GM18907 (cell line): ENCODE results near the gene ZSWIM3.
"Not testable (repeated sequence)": the region's sequence is repeated elsewhere in the genome, so short reads cannot be mapped to it uniquely, and the experiment has no call there.

ENCODE experiments used
- ATAC-seq: cut with Tn5 transposase; IDR thresholded peaks from one replicate; pipeline ENCODE4 v1.9.1; 2021; ENCODE audit warnings: mild to moderate bottlenecking, moderate library complexity; ENCODE audit not compliant: unreplicated experiment

The ZSWIM3 gene

GRCh38 chr20:45859916-45860315 lies 2.5 kb downstream of the ZSWIM3 start:
- ATAC-seq = no peak

- no peak for ATAC-seq
Observed at GRCh38 chr20:45860560-45861220, 3.3 kb downstream of the ZSWIM3 start.

- no peak for ATAC-seq
Observed at GRCh38 chr20:45861221-45862075, 4.0 kb downstream of the ZSWIM3 start.

GRCh38 chr20:45863543-45864470 lies 6.4 kb downstream of the ZSWIM3 start:
- ATAC-seq = no peak

- no peak for ATAC-seq
Observed at GRCh38 chr20:45866454-45866853, 9.0 kb downstream of the ZSWIM3 start.

DNA sequence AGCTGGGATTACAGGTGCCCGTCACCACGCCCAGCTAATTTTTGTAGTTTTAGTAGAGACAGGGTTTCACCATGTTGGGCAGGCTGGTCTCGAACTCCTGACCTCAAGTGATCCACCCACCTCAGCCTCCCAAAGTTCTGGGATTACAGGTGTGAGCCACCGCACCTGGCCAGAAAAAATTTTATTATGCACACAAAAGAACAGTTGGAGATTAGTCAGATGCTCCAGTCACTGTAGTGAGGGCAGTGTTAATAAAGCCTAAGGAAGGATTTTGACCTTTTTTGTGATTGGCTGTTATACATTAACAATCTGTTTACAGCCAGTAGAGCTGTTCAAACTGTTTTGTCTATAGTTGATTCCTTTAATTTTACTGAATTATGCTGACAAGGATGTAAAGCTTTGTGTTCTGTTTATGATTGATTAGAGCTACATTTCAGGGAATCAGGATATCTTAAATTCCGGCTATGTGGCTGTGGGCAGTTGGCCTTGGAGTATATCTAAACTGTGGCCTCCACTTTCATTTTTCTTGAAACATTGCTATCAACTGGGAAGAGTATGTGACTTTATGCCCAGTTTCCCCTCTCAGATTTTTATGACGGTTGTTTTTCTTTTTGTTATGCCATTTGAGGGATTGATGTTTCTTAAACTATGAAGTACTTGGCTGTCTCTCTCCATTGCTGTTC lies 9.9 kb downstream of the ZSWIM3 start:
- ATAC-seq = no peak

DNA sequence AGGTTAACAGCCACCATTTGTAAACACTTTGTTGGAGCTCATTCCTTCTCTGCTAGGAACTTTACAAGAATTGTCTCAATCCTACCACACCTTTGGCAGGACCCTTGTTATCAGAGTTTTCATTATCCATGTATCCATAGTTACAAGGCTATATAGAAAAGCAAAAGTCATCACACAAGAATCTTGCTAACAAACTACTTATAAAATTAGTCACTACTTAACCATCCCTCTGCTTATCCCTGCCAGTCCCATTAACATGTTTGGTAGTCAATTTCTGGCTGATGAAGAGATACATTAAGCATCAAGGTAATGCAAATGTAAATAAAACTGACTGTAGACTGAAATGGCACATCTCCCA lies 10.4 kb downstream of the ZSWIM3 start:
- no peak for ATAC-seq

GRCh38 chr20:45872626-45873025 lies 15.2 kb downstream of the ZSWIM3 start:
- ATAC-seq = no peak

DNA sequence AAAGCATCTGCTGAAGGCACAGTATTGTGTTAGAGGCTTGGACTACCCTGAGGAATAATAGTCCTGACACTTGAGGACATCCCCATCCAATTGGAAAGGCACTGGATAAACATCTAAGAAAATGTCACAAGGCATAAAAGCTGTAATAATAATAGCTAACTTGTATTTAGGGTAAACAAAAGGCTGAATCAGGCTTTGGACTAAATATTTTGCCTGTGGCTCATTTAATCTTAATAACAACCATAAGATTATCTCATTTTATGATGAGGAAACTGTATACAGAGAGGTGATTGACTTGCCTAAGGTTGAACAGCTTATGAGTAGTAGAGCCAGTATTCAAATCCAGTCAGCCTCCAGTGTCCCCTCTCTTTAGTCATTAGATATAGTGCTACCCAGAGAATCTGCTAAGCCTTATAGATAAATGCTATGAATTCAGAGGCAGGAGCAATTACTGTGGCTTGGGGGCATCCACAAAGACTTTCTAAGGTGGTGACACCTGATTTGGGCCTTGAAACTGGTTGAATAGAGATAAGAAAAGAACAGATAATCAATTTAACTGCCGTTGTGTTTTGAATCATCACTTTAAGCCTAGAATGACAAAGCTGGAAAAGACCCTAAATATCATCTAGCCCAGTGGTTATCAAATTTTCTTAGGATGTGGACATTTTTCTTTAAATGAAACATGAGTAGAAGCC lies 16.1 kb downstream of the ZSWIM3 start:
- ATAC-seq = no peak

DNA sequence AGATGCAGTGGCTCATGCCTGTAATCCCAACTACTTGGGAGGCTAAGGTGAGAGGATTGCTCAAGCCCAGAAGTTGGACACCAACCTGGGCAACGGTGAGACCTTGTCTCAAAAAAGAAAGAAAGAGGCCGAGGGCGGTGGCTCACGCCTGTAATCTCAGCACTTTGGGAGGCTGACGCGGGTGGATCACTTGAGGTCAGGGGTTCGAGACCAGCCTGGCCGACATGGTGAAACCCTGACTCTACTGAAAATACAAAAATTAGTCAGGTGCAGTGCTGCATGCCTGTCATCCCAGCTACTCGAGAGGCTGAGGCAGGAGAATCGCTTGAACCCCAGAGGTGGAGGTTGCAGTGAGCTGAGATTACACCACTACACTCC lies 16.7 kb downstream of the ZSWIM3 start:
- not testable (repeated sequence) for ATAC-seq

DNA sequence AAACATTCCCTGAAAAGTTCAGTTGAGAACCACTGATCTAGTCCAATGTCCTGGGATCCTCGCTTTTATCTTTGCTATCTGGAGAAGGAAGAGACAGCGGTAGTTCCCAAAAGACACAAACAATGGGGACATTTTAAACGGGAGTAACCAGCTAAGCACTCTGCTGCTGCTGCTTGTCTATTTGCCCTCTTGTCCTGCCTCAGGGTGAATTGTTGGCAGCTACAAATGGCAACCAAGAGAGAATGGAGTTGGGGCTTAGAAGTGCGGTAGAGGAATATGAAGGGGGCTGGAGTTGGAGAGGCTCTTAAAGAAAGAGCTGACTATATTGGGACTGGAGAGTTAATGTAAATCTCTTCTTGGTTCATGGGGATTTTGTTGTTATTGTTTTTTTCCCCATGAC lies 17.2 kb downstream of the ZSWIM3 start:
- no peak for ATAC-seq

- no peak for ATAC-seq
Observed at GRCh38 chr20:45878076-45878761, 20.8 kb downstream of the ZSWIM3 start.

GRCh38 chr20:45880988-45881788 lies 23.8 kb downstream of the ZSWIM3 start, which contains the start of gene ZSWIM1:
ZSWIM1 (plus strand) TSS chr20:45881227; CDS start chr20:45882593, 1,366 bp downstream.
- ATAC-seq = peak; percentile 94

DNA sequence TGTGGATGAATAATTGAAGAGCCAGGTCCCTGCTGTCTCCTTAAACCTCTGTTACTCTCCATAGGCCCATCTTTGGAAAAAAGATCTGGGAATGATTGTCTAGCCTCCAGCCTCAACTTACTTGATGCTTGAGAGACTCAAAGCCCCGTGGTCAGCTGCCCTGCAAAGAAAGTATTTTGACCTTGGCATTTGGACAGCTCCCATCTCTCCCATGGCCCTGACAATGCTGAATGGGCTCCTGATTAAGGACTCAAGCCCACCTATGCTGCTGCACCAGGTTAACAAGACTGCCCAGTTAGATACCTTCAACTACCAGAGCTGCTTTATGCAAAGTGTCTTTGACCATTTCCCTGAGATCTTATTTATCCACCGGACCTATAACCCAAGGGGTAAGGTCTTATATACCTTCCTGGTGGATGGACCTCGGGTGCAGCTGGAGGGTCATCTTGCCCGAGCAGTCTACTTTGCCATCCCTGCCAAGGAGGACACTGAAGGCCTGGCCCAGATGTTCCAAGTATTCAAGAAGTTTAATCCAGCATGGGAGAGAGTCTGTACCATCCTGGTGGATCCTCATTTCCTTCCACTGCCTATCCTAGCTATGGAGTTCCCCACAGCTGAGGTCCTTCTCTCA lies 25.2 kb downstream of the ZSWIM3 start:
- ATAC-seq = no peak

DNA sequence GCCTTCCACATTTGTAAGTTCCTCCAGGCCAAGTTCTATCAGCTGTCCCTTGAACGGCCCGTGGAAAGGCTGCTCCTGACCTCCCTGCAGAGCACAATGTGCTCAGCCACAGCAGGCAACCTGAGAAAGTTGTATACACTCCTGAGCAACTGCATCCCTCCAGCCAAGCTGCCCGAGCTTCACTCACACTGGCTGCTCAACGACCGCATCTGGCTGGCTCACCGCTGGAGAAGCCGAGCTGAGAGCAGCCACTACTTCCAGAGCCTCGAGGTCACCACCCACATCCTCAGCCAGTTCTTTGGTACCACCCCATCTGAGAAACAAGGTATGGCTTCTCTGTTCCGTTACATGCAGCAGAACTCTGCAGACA lies 25.7 kb downstream of the ZSWIM3 start:
- no peak for ATAC-seq

- ATAC-seq = no peak
Observed at GRCh38 chr20:45886590-45887345, 29.4 kb downstream of the ZSWIM3 start.

GRCh38 chr20:45887346-45887715 lies 29.9 kb downstream of the ZSWIM3 start, which contains the start of gene SPATA25:
SPATA25 (minus strand) TSS chr20:45887622; CDS start chr20:45887590, 32 bp downstream.
- ATAC-seq = no peak

GRCh38 chr20:45888681-45889080 lies 31.3 kb downstream of the ZSWIM3 start:
- ATAC-seq = no peak
